CD4-positive, alpha-beta T cell (primary cell): ENCODE measurements around the gene TTC21A. TPM values are rescaled to one million over a fixed set of nuclear protein-coding genes. Genes with fewer than 3 reads are reported as not detected.

Experiments
- ATAC-seq: fragments of 200-7000 bp; cut with Tn5 transposase; one replicate; pipeline ENCODE4 v1.10.0; 2022; ENCODE audit warnings: mild to moderate bottlenecking; ENCODE audit not compliant: poor library complexity
- CTCF ChIA-PET: fragments of 350-600 bp; sonication (Branson Sonifier 250); formaldehyde crosslinking; loops from one replicate; lab custom pipeline; 2021; ENCODE audit warnings: antibody characterized with exemption, inconsistent platforms; lab: Charles Lee
- POLR2A ChIA-PET: fragments of 350-600 bp; sonication (Branson Sonifier 250); formaldehyde crosslinking; loops from one replicate; lab custom pipeline; 2021; ENCODE audit warnings: antibody characterized with exemption, inconsistent platforms; lab: Charles Lee
- DNase-seq, 14 experiments: peaks; one replicate each; pipeline ENCODE4 v3.0.0-alpha.2; 2013 to 2020; ENCODE audit warnings: mixed read lengths in 2 of 14
- H3K27ac ChIP-seq, 2 donors: one replicate each; pipeline versions ENCODE4 v1.5.1 to v1.7.0; 2013; ENCODE audit warnings: low read length in 2 of 2, low read depth in 1 of 2, mild to moderate bottlenecking in 1 of 2
- H3K27me3 ChIP-seq, 2 experiments: 1 replicate in 1 of 2; 2 replicates in 1 of 2; pipeline versions ENCODE4 v1.6.1 to v1.7.0; 2013; ENCODE audit warnings: low read length in 2 of 2, control low read depth in 1 of 2, mild to moderate bottlenecking in 1 of 2, moderate library complexity in 1 of 2; ENCODE audit not compliant: insufficient read depth in 2 of 2, control insufficient read depth in 1 of 2
- H3K36me3 ChIP-seq: one replicate; pipeline ENCODE4 v1.6.1; 2013; ENCODE audit warnings: low read length, control low read depth; ENCODE audit not compliant: insufficient read depth
- H3K4me1 ChIP-seq: one replicate; pipeline ENCODE4 v1.6.1; 2013; ENCODE audit warnings: low read length, control low read depth; ENCODE audit not compliant: insufficient read depth
- H3K4me3 ChIP-seq: one replicate; pipeline ENCODE4 v1.5.1; 2013; ENCODE audit warnings: mild to moderate bottlenecking, low read length, moderate library complexity
- H3K9me3 ChIP-seq, 2 experiments: 1 replicate in 1 of 2; 2 replicates in 1 of 2; pipeline versions ENCODE4 v1.6.1 to v1.7.0; 2013; ENCODE audit warnings: low read length in 2 of 2, mild to moderate bottlenecking in 2 of 2, control low read depth in 1 of 2, moderate library complexity in 1 of 2; ENCODE audit not compliant: control insufficient read depth in 1 of 2, insufficient read depth in 1 of 2
- H3K27ac Mint-ChIP-seq: one replicate; pipeline ENCODE4 v1.8.0; 2020; ENCODE audit warnings: mixed read lengths
- H3K27me3 Mint-ChIP-seq: one replicate; pipeline ENCODE4 v1.8.0; 2021; ENCODE audit warnings: mixed read lengths
- H3K36me3 Mint-ChIP-seq: one replicate; pipeline ENCODE4 v1.8.0; 2021; ENCODE audit warnings: low read depth, mixed read lengths
- H3K4me1 Mint-ChIP-seq: one replicate; pipeline ENCODE4 v1.8.0; 2021; ENCODE audit warnings: low read depth, mixed read lengths
- H3K4me3 Mint-ChIP-seq: one replicate; pipeline ENCODE4 v1.8.0; 2020; ENCODE audit warnings: mild to moderate bottlenecking, mixed read lengths
- H3K9me3 Mint-ChIP-seq: one replicate; pipeline ENCODE4 v1.8.0; 2020; ENCODE audit warnings: mixed read lengths
- CTCF ChIP-seq: fragments of 200-600 bp; IDR thresholded peaks from one replicate; pipeline ENCODE4 v1.8.0; 2022; ENCODE audit warnings: antibody characterized with exemption, mild to moderate bottlenecking
- intact Hi-C, 2 experiments: fragments of 100-400 bp; cut with DNase I in 1 of 2; cut with micrococcal nuclease in 1 of 2; formaldehyde crosslinking; loops; one replicate each; pipeline versions ENCODE4 v1.15.1 to v1.9.0; 2023 to 2025; cut with DNase I, micrococcal nuclease
- total RNA-seq, 174 experiments: library from RNA in 2 of 174; stranded (reverse) in 2 of 174; gene quantifications; one replicate each; pipeline ENCODE4 v1.2.3 and lab custom pipeline; 2021 to 2026

The TTC21A gene
- total RNA-seq, 2 experiments from 2014 or later = 4.1 to 5.2 TPM

- peaks cover 80% of the 10 kb centered on the region for H3K36me3 ChIP-seq
- H3K9me3 ChIP-seq = no peaks in the 10 kb centered on the region
- intact Hi-C loops = no loop called here
- Mint-ChIP-seq H3K27ac (no peak overlapping the region), H3K4me3 (no peak overlapping the region), H3K36me3 (peaks cover 96% of the 10 kb centered on the region), H3K27me3 (no peaks in the 10 kb centered on the region), H3K4me1 (no peaks in the 10 kb centered on the region), H3K9me3 (no peaks in the 10 kb centered on the region)
- no peaks in the 10 kb centered on the region for H3K27me3 ChIP-seq
- no peak overlapping the region for H3K27ac ChIP-seq
- no peak for DNase-seq
- no peak for TF ChIP-seq CTCF
- CTCF ChIA-PET = no interaction called here
- POLR2A ChIA-PET = no interaction called here
- no peak for ATAC-seq
- H3K4me1 ChIP-seq = no peaks in the 10 kb centered on the region
- H3K4me3 ChIP-seq = no peak overlapping the region
Measured at GRCh38 chr3:39086144-39086543, 21.3 kb upstream of the TTC21A start.

- ChIA-PET POLR2A (no interaction called here), CTCF (interaction anchor here (0.5 to 2.6 kb wide), 2 partner anchors 9 to 200 kb away, joined by 3 to 11 read pairs; no protein-coding TSS in a partner anchor)
- TF ChIP-seq CTCF = no peak
- DNase-seq (no peak), ATAC-seq (no peak)
- Mint-ChIP-seq H3K36me3 (peaks cover 96% of the 10 kb centered on the region), H3K4me3 (no peak overlapping the region), H3K27ac (no peak overlapping the region), H3K27me3 (no peaks in the 10 kb centered on the region), H3K9me3 (no peaks in the 10 kb centered on the region), H3K4me1 (no peaks in the 10 kb centered on the region)
- Histone ChIP-seq H3K27me3 (no peaks in the 10 kb centered on the region), H3K27ac (no peak overlapping the region), H3K36me3 (peaks cover 87% of the 10 kb centered on the region), H3K4me1 (no peaks in the 10 kb centered on the region), H3K9me3 (no peaks in the 10 kb centered on the region), H3K4me3 (no peak overlapping the region)
- intact Hi-C loops = no loop called here
Measured at GRCh38 chr3:39088456-39088855, 19.0 kb upstream of the TTC21A start.

GRCh38 chr3:39088889-39089288 lies 18.6 kb upstream of the TTC21A start:
- no peaks in the 10 kb centered on the region for H3K9me3 Mint-ChIP-seq
- Histone ChIP-seq H3K9me3 (no peaks in the 10 kb centered on the region), H3K36me3 (peaks cover 86% of the 10 kb centered on the region), H3K27ac (no peak overlapping the region), H3K4me3 (no peak overlapping the region), H3K4me1 (no peaks in the 10 kb centered on the region), H3K27me3 (no peaks in the 10 kb centered on the region)
- H3K4me1 Mint-ChIP-seq = no peaks in the 10 kb centered on the region
- no peak for DNase-seq
- peaks cover 96% of the 10 kb centered on the region for H3K36me3 Mint-ChIP-seq
- no peak for TF ChIP-seq CTCF
- CTCF ChIA-PET = interaction anchor here (0.5 to 2.6 kb wide), 3 partner anchors 9 to 259 kb away, joined by 3 to 11 read pairs (median 3); no protein-coding TSS in a partner anchor
- intact Hi-C loops = no loop called here
- ATAC-seq = no peak
- no peak overlapping the region for H3K27ac Mint-ChIP-seq
- H3K4me3 Mint-ChIP-seq = no peak overlapping the region
- POLR2A ChIA-PET = no interaction called here
- H3K27me3 Mint-ChIP-seq = no peaks in the 10 kb centered on the region
